Measurements from ENCODE around the gene ZNF804A.

ZNF804A gene

DNA sequence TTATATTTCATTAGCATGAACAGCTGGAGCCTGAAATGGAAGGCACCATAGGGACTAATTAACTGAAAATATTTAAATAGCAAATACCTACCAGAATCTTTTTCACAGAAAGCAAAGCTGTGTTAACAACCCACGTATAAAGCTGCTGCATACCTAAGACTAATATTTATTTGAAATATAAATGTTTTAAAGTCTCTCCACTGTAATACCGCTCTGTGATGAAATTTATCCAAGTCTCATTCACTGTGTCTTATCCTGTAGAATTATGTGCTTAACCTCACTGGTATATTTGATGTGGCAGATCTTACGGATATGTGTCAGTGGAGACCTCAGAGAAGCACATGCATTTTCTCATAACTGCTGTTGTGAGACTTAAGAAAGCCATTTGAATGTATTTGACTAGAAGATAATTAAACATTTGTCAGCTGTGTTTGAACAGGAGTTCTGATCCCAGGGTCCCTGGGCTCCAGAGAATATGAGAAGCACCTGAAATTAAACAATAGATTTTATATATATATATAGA lies 373.3 kb downstream of the ZNF804A start:
- DNase-seq = no peak
